ENCODE results near the gene DENND10. TPM values are rescaled to one million over a fixed set of nuclear protein-coding genes. Genes with fewer than 3 reads are reported as not detected.
"Not testable (repeated sequence)": the region's sequence is repeated elsewhere in the genome, so short reads cannot be mapped to it uniquely, and the experiment has no call there.

DENND10 gene
- total RNA-seq, 1 donor from 2014 or later, result 56.3 TPM

DNA sequence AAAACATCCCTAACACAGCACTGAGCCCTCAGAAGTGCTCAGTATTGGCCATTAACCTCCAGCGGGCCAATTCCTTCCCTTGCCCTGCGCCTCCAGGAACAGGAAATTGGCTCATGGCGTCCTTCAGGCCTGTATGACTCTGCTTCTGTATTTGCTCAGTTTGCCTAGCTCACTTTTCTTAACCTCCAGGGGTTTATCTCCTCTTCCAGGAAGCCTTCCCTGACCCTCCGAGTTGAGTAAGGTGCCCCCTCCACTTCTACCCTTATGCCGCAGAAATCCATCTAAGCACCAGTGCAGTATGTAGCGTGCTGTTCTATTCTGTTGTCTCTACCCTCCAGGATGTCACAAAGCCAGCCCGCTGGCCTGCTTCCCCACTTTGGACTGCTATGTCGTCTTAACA lies 62.7 kb downstream of the DENND10 start:
- DNase-seq (ENCODE audit: low read depth, low spot score), result no peak

DNA sequence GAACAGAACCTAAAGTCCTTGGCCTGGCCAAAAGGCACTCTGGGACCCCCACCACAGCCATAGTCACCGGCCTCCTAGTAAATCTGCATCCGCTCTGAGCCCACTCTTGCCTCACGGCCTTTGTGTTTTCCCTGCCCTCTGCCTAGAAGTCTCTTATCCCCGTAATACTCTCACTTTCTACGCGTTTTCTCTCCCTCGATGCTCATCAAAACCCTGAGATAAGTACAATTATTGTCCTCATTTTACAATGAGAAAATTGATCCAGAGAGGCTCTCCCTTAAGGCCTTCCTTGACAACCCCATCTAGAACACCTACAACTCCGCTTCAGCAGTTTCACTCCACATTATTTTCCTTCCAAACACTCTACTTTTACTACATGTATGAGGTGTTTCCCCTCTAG lies 63.1 kb downstream of the DENND10 start:
- DNase-seq (ENCODE audit: low read depth, low spot score), result no peak

DNA sequence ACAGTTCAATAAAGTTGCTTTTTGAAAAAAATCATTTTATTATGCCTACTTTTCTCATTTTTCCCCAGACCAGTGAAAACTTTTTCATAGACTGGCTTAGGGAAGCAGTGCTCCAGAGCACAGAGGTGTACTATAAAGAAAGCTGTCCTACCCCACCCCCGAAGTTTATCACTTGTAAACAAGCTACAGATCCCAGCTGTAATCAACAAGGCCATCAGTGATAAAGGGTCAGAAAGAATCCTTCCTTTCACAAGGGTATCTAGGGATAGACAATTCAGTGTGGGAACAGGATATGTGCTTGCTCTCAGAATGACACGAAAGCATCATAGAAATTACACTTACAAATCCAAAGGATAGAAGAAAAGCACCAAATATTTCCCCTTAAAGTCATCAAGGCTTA lies 70.2 kb downstream of the DENND10 start:
- DNase-seq (ENCODE audit: low read depth, low spot score), result no peak

DNA sequence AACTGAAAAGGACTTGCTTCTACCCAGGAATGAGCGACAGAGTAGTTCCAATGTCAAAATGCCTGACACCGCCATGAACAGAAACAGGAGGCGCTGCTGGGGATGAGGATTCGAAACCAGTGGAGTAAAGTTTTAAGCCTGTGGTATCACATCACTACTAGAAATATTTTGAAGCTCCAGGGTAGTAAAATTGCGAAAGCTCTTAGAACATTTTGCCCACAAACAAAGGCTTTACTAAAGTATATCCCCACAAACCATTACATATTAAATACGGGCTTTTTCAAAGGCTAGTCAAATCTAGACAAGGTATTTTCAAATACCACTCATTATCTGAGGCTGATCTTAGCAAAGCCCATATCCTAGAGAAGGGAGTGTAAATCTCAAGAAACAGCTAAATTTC lies 72.3 kb downstream of the DENND10 start:
- no peak for DNase-seq (ENCODE audit: low read depth, low spot score)

- DNase-seq (ENCODE audit: low read depth, low spot score), result no peak
Measured at GRCh38 chr10:119177708-119178371, 73.9 kb downstream of the DENND10 start.

DNA sequence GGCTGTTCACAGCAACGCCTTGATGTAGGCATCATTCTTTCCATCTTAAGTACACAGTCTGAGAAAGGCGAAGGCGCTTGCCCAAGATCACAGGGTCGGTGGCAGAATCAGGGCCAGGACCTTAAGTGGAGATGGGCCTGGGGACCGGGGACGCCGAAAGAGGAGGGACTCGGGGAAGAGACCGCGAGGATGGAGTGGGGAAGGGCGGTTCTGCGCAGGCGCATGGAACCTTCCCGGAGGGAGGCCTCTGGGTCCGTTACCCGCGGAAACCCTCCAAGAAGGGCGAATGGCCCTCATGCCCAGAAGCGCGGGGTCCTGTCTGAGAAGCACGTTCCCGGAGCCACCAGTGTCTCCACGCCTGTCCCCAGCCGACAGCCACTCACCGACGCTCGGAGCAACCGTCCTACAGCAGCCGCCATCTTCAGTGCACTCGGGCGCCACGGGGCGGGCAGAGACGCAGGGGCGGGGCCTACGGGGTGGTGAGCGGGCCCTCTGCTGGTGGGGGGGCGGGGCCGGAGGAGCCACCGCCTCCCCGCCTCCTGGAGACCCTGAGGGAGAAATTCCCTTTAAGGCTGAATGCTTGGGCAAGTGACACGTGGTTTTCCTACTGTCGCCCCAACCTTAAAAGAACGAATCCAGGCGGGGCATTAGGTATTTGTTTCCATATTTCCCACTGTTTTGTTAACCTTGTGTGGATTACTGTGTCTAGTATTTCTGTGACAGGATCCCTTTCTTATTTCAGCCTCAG lies 74.6 kb downstream of the DENND10 start, which contains the start of gene PRDX3:
PRDX3 (minus strand) TSS at position 441 of the 748 bp plus-strand sequence; CDS start at position 419, 22 bp downstream.
- DNase-seq (ENCODE audit: low read depth, low spot score), result peak; percentile 52

- DNase-seq (ENCODE audit: low read depth, low spot score), result not testable (repeated sequence)
Measured at GRCh38 chr10:119180850-119181400, 77.0 kb downstream of the DENND10 start.

GRCh38 chr10:119183664-119184412 lies 79.9 kb downstream of the DENND10 start:
- no peak for DNase-seq (ENCODE audit: low read depth, low spot score)

Other genes starting within 250 kb of the DENND10 start
- 0.11 and 0.13 TPM in 2 replicates for gene NANOS1, start 74.4 kb upstream of the DENND10 start, total RNA-seq
- 121 and 169 TPM in 2 replicates for gene EIF3A, start 23.3 kb upstream of the DENND10 start, total RNA-seq
- 16.7 and 19.0 TPM in 2 replicates for gene SFXN4, start 61.6 kb downstream of the DENND10 start, total RNA-seq
- 237 and 272 TPM in 2 replicates for gene PRDX3, start 74.7 kb downstream of the DENND10 start, total RNA-seq
- gene GRK5, start 103.5 kb downstream of the DENND10 start, total RNA-seq, result 36.9 and 39.7 TPM in 2 replicates